Measurements from ENCODE around the gene TMEM79. TPM values are rescaled to one million over a fixed set of nuclear protein-coding genes. Genes with fewer than 3 reads are reported as not detected.

TMEM79 gene
- polyA plus RNA-seq, 1 of the 3 experiments (the other 2 are of a cell fraction): 4.5 TPM

DNA sequence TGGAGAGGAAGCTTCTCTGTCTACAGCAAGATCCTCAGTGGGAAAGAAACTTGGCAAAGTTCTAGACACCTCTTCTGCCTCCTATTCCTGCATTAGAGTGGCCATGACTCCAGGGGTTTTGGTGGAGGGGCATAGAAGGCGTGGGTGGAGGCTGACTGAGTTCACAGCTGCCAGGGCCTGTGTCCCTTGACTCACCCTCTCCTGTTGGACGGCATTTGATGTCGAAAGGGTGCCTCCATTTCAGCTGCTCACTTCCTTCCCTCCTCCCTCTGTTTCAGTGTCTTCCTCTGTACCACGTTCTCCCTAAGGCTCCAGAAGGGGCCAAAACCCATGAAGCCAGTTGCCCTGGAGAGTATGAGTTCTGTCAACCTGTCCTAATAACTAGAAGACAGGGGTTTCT is 632 bp downstream of the TMEM79 start:
- ChIA-PET POLR2A (interaction anchor here (0.8 kb wide), 1 partner anchor 11 kb away, joined by 3 read pairs; the partner anchor contains the start of gene GLMP), CTCF (interaction anchor here (1.1 to 1.9 kb wide), 4 partner anchors 35 to 218 kb away, joined by 3 to 8 read pairs (median 4); no protein-coding TSS in a partner anchor)
- Histone ChIP-seq H3K9me3 (no peaks in the 10 kb centered on the region), H3K4me3 (ENCODE audit: low read depth in 2 of 2, low read length in 1 of 2) (no peak overlapping the region), H3F3A (replicated peaks; ENCODE audit: insufficient read depth) (peaks cover 14% of the 10 kb centered on the region), H3K9ac (no peak overlapping the region), H2AFZ (ENCODE audit: low read depth) (no peak overlapping the region), H3K27ac (ENCODE audit: low read depth in 2 of 2, low read length in 1 of 2) (no peak overlapping the region), H3K4me1 (ENCODE audit: control insufficient read depth in 1 of 2, insufficient read depth in 2 of 2, low read depth in 1 of 2, low read length in 1 of 2) (peaks cover 10 to 17% of the 10 kb centered on the region in 2 experiments; a peak in 2 of 4 replicates), H3K79me2 (ENCODE audit: insufficient read depth) (peaks cover 39% of the 10 kb centered on the region), H3K9me2 (no peaks in the 10 kb centered on the region), H3K27me3 (ENCODE audit: insufficient read depth) (no peaks in the 10 kb centered on the region), H3K4me2 (no peak overlapping the region), H4K20me1 (ENCODE audit: insufficient read depth) (peaks cover 22% of the 10 kb centered on the region), H3K36me3 (replicated peaks in 1 of 2; ENCODE audit: control insufficient read depth in 1 of 2, insufficient read depth in 2 of 2, low read length in 1 of 2) (peaks cover 8 to 14% of the 10 kb centered on the region in 2 experiments)
- WGBS (ENCODE audit: low lambda C conversion rate): 91% methylated on average over 4 of the region's 4 CpGs
- no peak for TF ChIP-seq GATA2 (CRISPR knock-in tag; IDR thresholded peaks at IDR 0.05)
- TF ChIP-seq EP300 (IDR thresholded peaks at IDR 0.05; ENCODE audit: borderline replicate concordance in 1 of 2, low read depth in 1 of 2, low read length in 1 of 2): no peak
- no peak for TF ChIP-seq NRF1 (IDR thresholded peaks at IDR 0.05; ENCODE audit: low read depth, low read length)
- no peak for TF ChIP-seq ELF1 (IDR thresholded peaks at IDR 0.05)
- TF ChIP-seq, protein P1, sequence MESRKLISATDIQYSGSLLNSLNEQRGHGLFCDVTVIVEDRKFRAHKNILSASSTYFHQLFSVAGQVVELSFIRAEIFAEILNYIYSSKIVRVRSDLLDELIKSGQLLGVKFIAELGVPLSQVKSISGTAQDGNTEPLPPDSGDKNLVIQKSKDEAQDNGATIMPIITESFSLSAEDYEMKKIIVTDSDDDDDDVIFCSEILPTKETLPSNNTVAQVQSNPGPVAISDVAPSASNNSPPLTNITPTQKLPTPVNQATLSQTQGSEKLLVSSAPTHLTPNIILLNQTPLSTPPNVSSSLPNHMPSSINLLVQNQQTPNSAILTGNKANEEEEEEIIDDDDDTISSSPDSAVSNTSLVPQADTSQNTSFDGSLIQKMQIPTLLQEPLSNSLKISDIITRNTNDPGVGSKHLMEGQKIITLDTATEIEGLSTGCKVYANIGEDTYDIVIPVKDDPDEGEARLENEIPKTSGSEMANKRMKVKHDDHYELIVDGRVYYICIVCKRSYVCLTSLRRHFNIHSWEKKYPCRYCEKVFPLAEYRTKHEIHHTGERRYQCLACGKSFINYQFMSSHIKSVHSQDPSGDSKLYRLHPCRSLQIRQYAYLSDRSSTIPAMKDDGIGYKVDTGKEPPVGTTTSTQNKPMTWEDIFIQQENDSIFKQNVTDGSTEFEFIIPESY (IDR thresholded peaks at IDR 0.05; ENCODE audit: borderline replicate concordance, low read depth): no peak
- TF ChIP-seq, protein P2, sequence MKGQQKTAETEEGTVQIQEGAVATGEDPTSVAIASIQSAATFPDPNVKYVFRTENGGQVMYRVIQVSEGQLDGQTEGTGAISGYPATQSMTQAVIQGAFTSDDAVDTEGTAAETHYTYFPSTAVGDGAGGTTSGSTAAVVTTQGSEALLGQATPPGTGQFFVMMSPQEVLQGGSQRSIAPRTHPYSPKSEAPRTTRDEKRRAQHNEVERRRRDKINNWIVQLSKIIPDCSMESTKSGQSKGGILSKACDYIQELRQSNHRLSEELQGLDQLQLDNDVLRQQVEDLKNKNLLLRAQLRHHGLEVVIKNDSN (IDR thresholded peaks at IDR 0.05; ENCODE audit: borderline replicate concordance, low read depth): no peak
- no peak for TF ChIP-seq FOXM1 (IDR thresholded peaks at IDR 0.05; ENCODE audit: low read depth)
- TF ChIP-seq MEF2A (IDR thresholded peaks at IDR 0.05; ENCODE audit: borderline replicate concordance, low read depth): no peak
- no peak for TF ChIP-seq RXRA (IDR thresholded peaks at IDR 0.05; ENCODE audit: borderline replicate concordance, low read depth)
- no peak for TF ChIP-seq POLR2AphosphoS5 (IDR thresholded peaks at IDR 0.05; ENCODE audit: low read depth, low read length)
- no peak for TF ChIP-seq JUND (IDR thresholded peaks at IDR 0.05)
- TF ChIP-seq MXI1 (IDR thresholded peaks at IDR 0.05; ENCODE audit: low read depth, low read length): no peak
- no peak for DNase-seq

DNA sequence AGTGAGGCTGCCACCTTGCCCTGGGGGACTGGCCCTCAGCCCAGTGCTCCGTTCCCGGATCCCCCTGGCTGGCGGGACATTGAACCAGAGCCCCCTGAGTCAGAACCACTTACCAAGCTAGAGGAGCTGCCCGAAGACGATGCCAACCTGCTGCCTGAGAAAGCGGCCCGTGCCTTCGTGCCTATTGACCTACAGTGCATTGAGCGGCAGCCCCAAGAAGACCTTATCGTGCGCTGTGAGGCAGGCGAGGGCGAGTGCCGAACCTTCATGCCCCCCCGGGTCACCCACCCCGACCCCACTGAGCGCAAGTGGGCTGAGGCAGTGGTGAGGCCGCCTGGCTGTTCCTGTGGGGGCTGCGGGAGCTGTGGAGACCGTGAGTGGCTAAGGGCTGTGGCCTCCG is 1.3 kb downstream of the TMEM79 start:
- Histone ChIP-seq H3K36me3 (replicated peaks in 1 of 2; ENCODE audit: control insufficient read depth in 1 of 2, insufficient read depth in 2 of 2, low read length in 1 of 2) (peaks cover 4 to 17% of the 10 kb centered on the region in 2 experiments), H3K27ac (ENCODE audit: low read depth in 2 of 2, low read length in 1 of 2) (no peak overlapping the region), H3K4me1 (ENCODE audit: control insufficient read depth in 1 of 2, insufficient read depth in 2 of 2, low read depth in 1 of 2, low read length in 1 of 2) (peaks cover 10 to 17% of the 10 kb centered on the region in 2 experiments; a peak in 2 of 4 replicates), H3K27me3 (ENCODE audit: insufficient read depth) (no peaks in the 10 kb centered on the region), H3K4me2 (no peak overlapping the region), H3K79me2 (ENCODE audit: insufficient read depth) (peaks cover 33% of the 10 kb centered on the region), H3K9me3 (no peaks in the 10 kb centered on the region), H4K20me1 (ENCODE audit: insufficient read depth) (peaks cover 15% of the 10 kb centered on the region), H3F3A (replicated peaks; ENCODE audit: insufficient read depth) (peaks cover 20% of the 10 kb centered on the region), H3K9ac (no peak overlapping the region), H3K4me3 (ENCODE audit: low read depth in 2 of 2, low read length in 1 of 2) (no peak overlapping the region), H3K9me2 (no peaks in the 10 kb centered on the region), H2AFZ (ENCODE audit: low read depth) (no peak overlapping the region)
- DNase-seq: no peak
- ChIA-PET POLR2A (interaction anchor here (0.8 kb wide), 1 partner anchor 10 kb away, joined by 3 read pairs; the partner anchor contains the start of gene GLMP), CTCF (interaction anchor here (1.2 kb wide), 1 partner anchor 50 kb away, joined by 3 read pairs; no protein-coding TSS in a partner anchor)
- WGBS (ENCODE audit: low lambda C conversion rate): 89% methylated on average over 5 of the region's 21 CpGs
- TF ChIP-seq RXRA (IDR thresholded peaks at IDR 0.05; ENCODE audit: borderline replicate concordance, low read depth) (no peak), RFX5 (IDR thresholded peaks at IDR 0.05; ENCODE audit: low read length) (no peak), EZH2phosphoT487 (IDR thresholded peaks at IDR 0.05; ENCODE audit: borderline replicate concordance, low read depth) (no peak), SMC3 (IDR thresholded peaks at IDR 0.05; ENCODE audit: low read depth, low read length) (no peak), FOXJ3 (CRISPR knock-in tag; IDR thresholded peaks at IDR 0.05) (no peak), NRF1 (IDR thresholded peaks at IDR 0.05; ENCODE audit: low read depth, low read length) (no peak), POLR2AphosphoS5 (IDR thresholded peaks at IDR 0.05; ENCODE audit: low read depth, low read length) (no peak), MEF2A (IDR thresholded peaks at IDR 0.05; ENCODE audit: borderline replicate concordance, low read depth) (no peak), GATA2 (CRISPR knock-in tag; IDR thresholded peaks at IDR 0.05) (no peak)
- TF ChIP-seq, protein P3, sequence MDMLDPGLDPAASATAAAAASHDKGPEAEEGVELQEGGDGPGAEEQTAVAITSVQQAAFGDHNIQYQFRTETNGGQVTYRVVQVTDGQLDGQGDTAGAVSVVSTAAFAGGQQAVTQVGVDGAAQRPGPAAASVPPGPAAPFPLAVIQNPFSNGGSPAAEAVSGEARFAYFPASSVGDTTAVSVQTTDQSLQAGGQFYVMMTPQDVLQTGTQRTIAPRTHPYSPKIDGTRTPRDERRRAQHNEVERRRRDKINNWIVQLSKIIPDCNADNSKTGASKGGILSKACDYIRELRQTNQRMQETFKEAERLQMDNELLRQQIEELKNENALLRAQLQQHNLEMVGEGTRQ (IDR thresholded peaks at IDR 0.05; ENCODE audit: borderline replicate concordance, low read depth, low read length): no peak
- TF ChIP-seq, protein P4, sequence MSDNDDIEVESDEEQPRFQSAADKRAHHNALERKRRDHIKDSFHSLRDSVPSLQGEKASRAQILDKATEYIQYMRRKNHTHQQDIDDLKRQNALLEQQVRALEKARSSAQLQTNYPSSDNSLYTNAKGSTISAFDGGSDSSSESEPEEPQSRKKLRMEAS (IDR thresholded peaks at IDR 0.05; ENCODE audit: low read depth): no peak
- TF ChIP-seq, protein P2 (IDR thresholded peaks at IDR 0.05; ENCODE audit: borderline replicate concordance, low read depth): no peak
- TF ChIP-seq, protein P1 (IDR thresholded peaks at IDR 0.05; ENCODE audit: borderline replicate concordance, low read depth): no peak
